ENCODE data around the gene ZNF213.

- TF ChIP-seq CTCF (optimal IDR thresholded peaks at IDR 0.05 in 1 of 3, IDR thresholded peaks at IDR 0.05 in 1 of 3, conservative IDR thresholded peaks at IDR 0.05 in 1 of 3; ENCODE audit: extremely low read depth in 1 of 3, insufficient read depth in 2 of 3, low read length in 3 of 3) (peak; percentile 45 to 60 (median 54)), EZH2 (IDR thresholded peaks at IDR 0.05; ENCODE audit: low read length) (no peak)
These were observed 39.2 kb downstream of the ZNF213 start for GRCh38 chr16:3173892-3174617.

Measured in keratinocyte (primary cell).